Spleen (tissue), 11 donors: Measurements from ENCODE around the gene ZNF93. TPM values are rescaled to one million over a fixed set of nuclear protein-coding genes. Genes with fewer than 3 reads are reported as not detected.
"Not testable (repeated sequence)": the region's sequence is repeated elsewhere in the genome, so short reads cannot be mapped to it uniquely, and the experiment has no call there.

ENCODE experiments used
- DNase-seq: peaks from one replicate; pipeline ENCODE4 v3.0.0-alpha.2; 2020
- H3K27ac ChIP-seq, 8 donors: fragments of 200-600 bp; sonication (generic) in 7 of 8; 1 replicate in 4 of 8; 2 replicates in 4 of 8; pipeline versions ENCODE4 v1.5.0 to v1.8.0; 2016 to 2021; ENCODE audit warnings: inconsistent platforms in 4 of 8, mild to moderate bottlenecking in 4 of 8, moderate library complexity in 1 of 8
- H3K27me3 ChIP-seq, 7 donors: fragments of 200-600 bp; sonication (generic) in 6 of 7; replicated peaks in 1 of 7; 1 replicate in 4 of 7; 2 replicates in 3 of 7; pipeline versions ENCODE4 v1.5.0 to v1.8.0; 2016 to 2021; ENCODE audit warnings: inconsistent platforms in 3 of 7, mild to moderate bottlenecking in 1 of 7
- H3K36me3 ChIP-seq, 6 donors: fragments of 200-600 bp; sonication (generic) in 5 of 6; 1 replicate in 4 of 6; 2 replicates in 2 of 6; pipeline versions ENCODE4 v1.5.0 to v1.8.0; 2016 to 2021; ENCODE audit warnings: inconsistent platforms in 2 of 6
- H3K4me1 ChIP-seq, 6 donors: fragments of 200-600 bp; sonication (generic) in 5 of 6; 1 replicate in 3 of 6; 2 replicates in 3 of 6; pipeline versions ENCODE4 v1.5.0 to v1.8.0; 2016 to 2021; ENCODE audit warnings: inconsistent platforms in 3 of 6
- H3K4me3 ChIP-seq, 8 donors: fragments of 200-600 bp; sonication (generic) in 7 of 8; 1 replicate in 4 of 8; 2 replicates in 4 of 8; pipeline versions ENCODE4 v1.5.0 to v1.8.0; 2016 to 2021; ENCODE audit warnings: inconsistent platforms in 4 of 8, mild to moderate bottlenecking in 4 of 8, moderate library complexity in 2 of 8
- H3K9me3 ChIP-seq, 8 donors: fragments of 200-600 bp; sonication (generic) in 7 of 8; 1 replicate in 4 of 8; 2 replicates in 4 of 8; pipeline versions ENCODE4 v1.5.0 to v1.8.0; 2016 to 2021; ENCODE audit warnings: inconsistent platforms in 4 of 8
- CTCF ChIP-seq, 11 experiments: fragments of 200-600 bp in 7 of 11; fragments of 450-650 bp in 4 of 11; sonication (generic) in 4 of 11; IDR thresholded peaks in 8 of 11; conservative IDR thresholded peaks in 3 of 11; 1 replicate in 7 of 11; 2 replicates in 4 of 11; pipeline versions ENCODE4 v1.4.0 to v1.8.0; 2016 to 2021; ENCODE audit warnings: antibody characterized with exemption in 11 of 11, inconsistent platforms in 4 of 11, mild to moderate bottlenecking in 1 of 11
- POLR2A ChIP-seq, 3 donors: fragments of 450-650 bp; IDR thresholded peaks; one replicate each; pipeline ENCODE4 v1.5.1; 2017; ENCODE audit warnings: antibody characterized with exemption in 3 of 3, mild to moderate bottlenecking in 1 of 3
- POLR2AphosphoS5 ChIP-seq, 3 donors: sonication (generic); formaldehyde crosslinking; IDR thresholded peaks; one replicate each; pipeline ENCODE4 v1.5.1; 2017; ENCODE audit warnings: antibody characterized with exemption in 3 of 3
- WGBS, 5 donors: extraction: QIAGEN DNeasy Blood & Tissue Kit in 3 of 5; methylation state at CpG; one replicate each; pipeline versions ENCODE4 v1.1.5 to v1.1.7; 2013 to 2018; 5-methylcytosine and 5-hydroxymethylcytosine counted together
- intact Hi-C: fragments of 100-400 bp; cut with DNase I; formaldehyde crosslinking; loops from one replicate; pipeline ENCODE4 v1.15.0; 2023; ENCODE audit warnings: low total_unique reads
- polyA plus RNA-seq, 3 donors: library from polyadenylated mRNA; stranded (reverse); fragments of 200-250 nt; gene quantifications; one replicate each; pipeline ENCODE4 v1.2.1, GENCODE V29; 2013
- total RNA-seq, 7 donors: library from RNA; depleted of rRNA in 3 of 7; stranded (reverse); fragments of >200 nt in 3 of 7; fragmentation: NEBNext Ultra II Directional in 4 of 7; extraction: Animal tissue kit (Norgen Biotek cat#: 25700) in 4 of 7; gene quantifications; one replicate each; pipeline versions ENCODE4 v1.1.0 to v1.2.1, GENCODE V29; 2016 to 2021
- donor health status: healthy with polysubstance abuse.
- donor health status: DM: no; HTN: no; CAD: no; lungs with moderate emphysema.
- donor health status: DM: no; HTN: no; CAD: no.
- donor health status: Bipolar disorder and iron deficiency.
- donor health status: healthy.
- donor health status: DM: no; HTN: no; CAD: no.
- donor health status: DM: yes; HTN: yes; CAD: no.

The ZNF93 gene
- total and polyA plus RNA-seq, 10 donors = 2.3 to 21.7 (median 5.5) TPM

GRCh38 chr19:19873381-19873780 is 27.4 kb upstream of the ZNF93 start:
- Histone ChIP-seq H3K9me3 (peaks cover 0 to 93% (median 61%) of the 10 kb centered on the region in 8 donors), H3K36me3 (peaks cover 0 to 74% (median 7%) of the 10 kb centered on the region in 6 donors), H3K27me3 (no peaks in the 10 kb centered on the region), H3K4me1 (peaks cover 8 to 39% (median 20%) of the 10 kb centered on the region in 6 donors), H3K4me3 (no peak overlapping the region), H3K27ac (no peak overlapping the region)
- intact Hi-C loops = no loop called here
- no peak for DNase-seq
- TF ChIP-seq POLR2AphosphoS5 (IDR thresholded peaks at IDR 0.05) (no peak), CTCF (IDR thresholded peaks at IDR 0.05 in 8 of 11, conservative IDR thresholded peaks at IDR 0.05 in 3 of 11) (no peak)

- no peaks in the 10 kb centered on the region for H3K4me1 ChIP-seq
- H3K9me3 ChIP-seq = peaks cover 0 to 99% (median 65%) of the 10 kb centered on the region in 8 donors
- DNase-seq = no peak
- no peak overlapping the region for H3K4me3 ChIP-seq
- TF ChIP-seq POLR2A (IDR thresholded peaks at IDR 0.05) = no peak
- no peak overlapping the region for H3K27ac ChIP-seq
- intact Hi-C loops = no loop called here
- peaks cover 0 to 97% (median 32%) of the 10 kb centered on the region in 6 donors for H3K36me3 ChIP-seq
- H3K27me3 ChIP-seq = no peaks in the 10 kb centered on the region
- WGBS, 5 donors = 78 to 94% (median 87%) methylated on average over 4 of the region's 4 CpGs
These were observed 23.0 kb upstream of the ZNF93 start for GRCh38 chr19:19877724-19878123.

- Histone ChIP-seq H3K9me3 (peaks cover 10 to 100% (median 80%) of the 10 kb centered on the region in 8 donors), H3K36me3 (peaks cover 0 to 96% (median 46%) of the 10 kb centered on the region in 6 donors), H3K4me3 (no peak overlapping the region), H3K4me1 (no peaks in the 10 kb centered on the region), H3K27me3 (no peaks in the 10 kb centered on the region), H3K27ac (no peak overlapping the region)
- 94 to 100% (median 98%) methylated on average over 1 of the region's 1 CpG for WGBS, 5 donors
- no peak for TF ChIP-seq POLR2AphosphoS5 (IDR thresholded peaks at IDR 0.05)
- no peak for TF ChIP-seq CTCF (IDR thresholded peaks at IDR 0.05 in 8 of 11, conservative IDR thresholded peaks at IDR 0.05 in 3 of 11)
- TF ChIP-seq POLR2A (IDR thresholded peaks at IDR 0.05) = no peak
- DNase-seq = no peak
- intact Hi-C loops = no loop called here
These were observed 16.2 kb upstream of the ZNF93 start for GRCh38 chr19:19884583-19884982.

GRCh38 chr19:19892055-19892941 is 8.4 kb upstream of the ZNF93 start:
- Histone ChIP-seq H3K36me3 (peaks cover 12 to 68% (median 28%) of the 10 kb centered on the region in 6 donors), H3K4me3 (peak overlapping the region in 1 of 8 donors; percentile 3), H3K9me3 (peaks cover 27 to 100% (median 100%) of the 10 kb centered on the region in 8 donors)
- H3K27ac ChIP-seq, DNase-seq, H3K27me3 ChIP-seq, H3K4me1 ChIP-seq, intact Hi-C loops: not testable (repeated sequence)
- WGBS, 5 donors = 95 to 99% (median 96%) methylated on average over 3 of the region's 3 CpGs

- H3K27ac ChIP-seq = peak overlapping the region in 7 of 8 donors; percentile 78 to 93 (median 87)
- TF ChIP-seq POLR2AphosphoS5 (IDR thresholded peaks at IDR 0.05) = no peak
- no peak for TF ChIP-seq CTCF (IDR thresholded peaks at IDR 0.05 in 8 of 11, conservative IDR thresholded peaks at IDR 0.05 in 3 of 11)
- no peak for TF ChIP-seq POLR2A (IDR thresholded peaks at IDR 0.05)
- WGBS, 5 donors = 0 to 1% (median 1%) methylated on average over 9 of the region's 9 CpGs
These were observed 512 bp upstream of the ZNF93 start for GRCh38 chr19:19900139-19900728.

GRCh38 chr19:19907551-19907950 is 6.8 kb downstream of the ZNF93 start:
- H3K4me3 ChIP-seq, intact Hi-C loops, H3K27me3 ChIP-seq, H3K4me1 ChIP-seq, H3K27ac ChIP-seq, DNase-seq: not testable (repeated sequence)
- H3K36me3 ChIP-seq = peaks cover 0 to 35% (median 2%) of the 10 kb centered on the region in 6 donors
- peaks cover 0 to 58% (median 8%) of the 10 kb centered on the region in 8 donors for H3K9me3 ChIP-seq
- WGBS, 5 donors = 59 to 81% (median 79%) methylated on average over 3 of the region's 3 CpGs

More at GRCh38 chr19:19900139-19900728, 512 bp upstream of the ZNF93 start:
- Histone ChIP-seq H3K4me1 (peaks cover 0 to 23% (median 14%) of the 10 kb centered on the region in 6 donors), H3K27me3 (no peaks in the 10 kb centered on the region), H3K4me3 (peak overlapping the region; percentile 72 to 94 (median 82)), H3K36me3 (peaks cover 0 to 11% (median 0%) of the 10 kb centered on the region in 6 donors), H3K9me3 (peaks cover 0 to 56% (median 40%) of the 10 kb centered on the region in 8 donors)
- no peak for DNase-seq
- intact Hi-C loops = no loop called here
